GM12878 (cell line): ENCODE measurements around the gene CNPY1. TPM values are rescaled to one million over a fixed set of nuclear protein-coding genes. Genes with fewer than 3 reads are reported as not detected.

Experiments used
- ATAC-seq: fragments of 200-7000 bp; cut with Tn5 transposase; 3 replicates; pipeline ENCODE4 v1.9.1; 2020; ENCODE audit warnings: mild to moderate bottlenecking, moderate library complexity
- BruUV-seq: library from RNA; stranded (reverse); fragments of 400-500 nt; replicated peaks from 2 replicates; lab custom pipeline; 2021; lab: Mats Ljungman, UMichigan
- CTCF ChIA-PET: fragments of 300-600 bp; sonication (Branson Sonifier 250); formaldehyde crosslinking; extraction: SDS; loops from one replicate; lab custom pipeline; 2021; ENCODE audit warnings: inconsistent platforms; lab: Yijun Ruan, JAX
- POLR2A ChIA-PET: fragments of 350-600 bp; formaldehyde crosslinking; extraction: SDS; loops from one replicate; lab custom pipeline; 2021; ENCODE audit warnings: inconsistent platforms; lab: Charles Lee
- RAD21 ChIA-PET: fragments of 300-600 bp; sonication (Branson Sonifier 250); formaldehyde crosslinking; loops from one replicate; lab custom pipeline; 2023; ENCODE audit warnings: antibody characterized with exemption; ENCODE audit not compliant: unreplicated experiment; lab: Charles Lee
- SMC1A ChIA-PET: fragments of 300-600 bp; sonication (Branson Sonifier 250); formaldehyde crosslinking; loops from one replicate; lab custom pipeline; 2023; ENCODE audit not compliant: unreplicated experiment, uncharacterized antibody; lab: Charles Lee
- DNase-seq: peaks from one replicate; pipeline ENCODE4 v3.0.0-alpha.2; 2011; ENCODE audit warnings: low read depth, low spot score
- FAIRE-seq: peaks from 3 replicates; lab custom pipeline; 2011; peaks lifted over from hg19 to GRCh38; lab: Jason Lieb, UNC
- H2AFZ ChIP-seq: 2 replicates; pipeline ENCODE4 v1.6.0; 2011; ENCODE audit warnings: low read depth, low read length, control low read depth; ENCODE audit not compliant: control insufficient read depth
- H3K27ac ChIP-seq: 2 replicates; pipeline ENCODE4 v1.5.1; 2011; ENCODE audit warnings: control low read depth; ENCODE audit not compliant: control insufficient read depth, insufficient read depth
- H3K27me3 ChIP-seq, 2 experiments: replicated peaks in 1 of 2; 2 replicates each; pipeline versions ENCODE4 v1.6.0 to v1.6.1; 2011; ENCODE audit warnings: low read length in 1 of 2; ENCODE audit not compliant: control insufficient read depth in 2 of 2, insufficient read depth in 2 of 2
- H3K36me3 ChIP-seq, 2 experiments: 2 replicates each; pipeline ENCODE4 v1.5.1; 2011; ENCODE audit warnings: low read length in 1 of 2; ENCODE audit not compliant: control insufficient read depth in 2 of 2, insufficient read depth in 2 of 2
- H3K4me1 ChIP-seq: 2 replicates; pipeline ENCODE4 v1.6.1; 2011; ENCODE audit warnings: mild to moderate bottlenecking, low read length, moderate library complexity, mixed read lengths; ENCODE audit not compliant: control insufficient read depth, insufficient read depth
- H3K4me2 ChIP-seq: 2 replicates; pipeline ENCODE4 v1.6.0; 2011; ENCODE audit warnings: control low read depth; ENCODE audit not compliant: control insufficient read depth, insufficient read depth
- H3K4me3 ChIP-seq: fragments of 200-600 bp; sonication (generic); 2 replicates; pipeline ENCODE4 v1.5.1; 2016
- H3K79me2 ChIP-seq: 2 replicates; pipeline ENCODE4 v1.6.0; 2011; ENCODE audit warnings: low read length; ENCODE audit not compliant: control insufficient read depth, insufficient read depth
- H3K9ac ChIP-seq: 2 replicates; pipeline ENCODE4 v1.8.0; 2011; ENCODE audit warnings: low read length, control low read depth, mixed read lengths; ENCODE audit not compliant: control insufficient read depth, insufficient read depth
- H3K9me3 ChIP-seq: replicated peaks from 3 replicates; pipeline ENCODE4 v1.5.1; 2011; ENCODE audit warnings: mild to moderate bottlenecking, low read length; ENCODE audit not compliant: control insufficient read depth, insufficient read depth
- H4K20me1 ChIP-seq: 2 replicates; pipeline ENCODE4 v1.6.0; 2011; ENCODE audit not compliant: control insufficient read depth, insufficient read depth
- ATF7 ChIP-seq: fragments of 450-650 bp; IDR thresholded peaks from 2 replicates; pipeline ENCODE4 v1.6.1; 2016; ENCODE audit warnings: low read depth, mild to moderate bottlenecking
- BRCA1 ChIP-seq: IDR thresholded peaks from 2 replicates; pipeline ENCODE4 v1.6.1; 2011; ENCODE audit warnings: low read depth, low read length, improper control_type of control experiment
- FOS ChIP-seq: IDR thresholded peaks from 3 replicates; pipeline ENCODE4 v1.6.1; 2011; ENCODE audit warnings: borderline replicate concordance; ENCODE audit not compliant: insufficient read length; ENCODE audit errors: extremely low read depth
- IKZF1 ChIP-seq: fragments of 450-650 bp; conservative IDR thresholded peaks from 2 replicates; pipeline ENCODE4 v1.6.1; 2017; ENCODE audit warnings: antibody characterized with exemption, mild to moderate bottlenecking
- KDM1A ChIP-seq: fragments of 200-600 bp; sonication (generic); IDR thresholded peaks from 2 replicates; pipeline ENCODE4 v1.6.1; 2016; ENCODE audit warnings: borderline replicate concordance
- LARP7 ChIP-seq: fragments of 450-650 bp; IDR thresholded peaks from 2 replicates; pipeline ENCODE4 v1.6.1; 2017; ENCODE audit warnings: mild to moderate bottlenecking
- MXI1 ChIP-seq: fragments of 150-350 bp; IDR thresholded peaks from 2 replicates; pipeline ENCODE4 v1.6.1; 2011; ENCODE audit warnings: low read depth, mild to moderate bottlenecking, inconsistent platforms, low read length, improper control_type of control experiment
- PAX5 ChIP-seq: IDR thresholded peaks from 2 replicates; pipeline ENCODE4 v1.6.1; 2011; ENCODE audit warnings: low read depth, low read length, borderline replicate concordance
- PAX8 ChIP-seq: fragments of 450-650 bp; IDR thresholded peaks from 2 replicates; pipeline ENCODE4 v1.6.1; 2017; ENCODE audit warnings: mild to moderate bottlenecking, moderate library complexity
- REST ChIP-seq: IDR thresholded peaks from 2 replicates; pipeline ENCODE4 v1.6.1; 2012; ENCODE audit warnings: mild to moderate bottlenecking, low read depth, low read length
- SREBF1 ChIP-seq: IDR thresholded peaks from 2 replicates; pipeline ENCODE4 v1.6.1; 2012; ENCODE audit warnings: mild to moderate bottlenecking, low read length
- STAT3 ChIP-seq: IDR thresholded peaks from 2 replicates; pipeline ENCODE4 v1.6.1; 2011; ENCODE audit warnings: low read depth, low read length, improper control_type of control experiment
- USF1 ChIP-seq: IDR thresholded peaks from 2 replicates; pipeline ENCODE4 v1.6.1; 2011; ENCODE audit warnings: borderline replicate concordance, low read depth, mild to moderate bottlenecking, moderate library complexity, mixed read lengths, low read length; ENCODE audit not compliant: insufficient read depth; ENCODE audit errors: extremely low read length
- YBX1 ChIP-seq: fragments of 450-650 bp; IDR thresholded peaks from 2 replicates; pipeline ENCODE4 v1.6.1; 2016; ENCODE audit warnings: antibody characterized with exemption
- ZBTB11 ChIP-seq: fragments of 450-650 bp; formaldehyde crosslinking; IDR thresholded peaks from 2 replicates; pipeline ENCODE4 v1.5.0; 2022; ENCODE audit warnings: mild to moderate bottlenecking, missing genetic modification characterization
- ZSCAN29 ChIP-seq: fragments of 450-650 bp; IDR thresholded peaks from 2 replicates; pipeline ENCODE4 v1.6.1; 2017; ENCODE audit warnings: mild to moderate bottlenecking, moderate library complexity
- WGBS: methylation state at CpG from one replicate; pipeline ENCODE4 v1.1.6; 2016; ENCODE audit warnings: low lambda C conversion rate; ENCODE audit not compliant: insufficient replicate concordance, insufficient coverage; ENCODE audit errors: missing lambda C conversion rate; 5-methylcytosine and 5-hydroxymethylcytosine counted together
- in situ Hi-C: fragments of 300-500 bp; cut with MboI; formaldehyde crosslinking; loops from 9 replicates; pipeline ENCODE4 v1.14.3; 2018; ENCODE audit warnings: mixed read lengths
- intact Hi-C: fragments of 100-400 bp; cut with micrococcal nuclease; formaldehyde crosslinking; loops from one replicate; pipeline ENCODE4 v1.14.2; 2022; ENCODE audit not compliant: unreplicated experiment
- polyA plus RNA-seq, 11 experiments: library from polyadenylated mRNA; depleted of rRNA in 4 of 11; unstranded in 6 of 11; stranded (reverse) in 5 of 11; fragments of >200 nt; fragmentation: Nextera tagmentation in 4 of 11; fragmentation: Illumina TruSeq in 1 of 11; extraction: Ambion mirVana in 4 of 11; extraction: Trizol in 1 of 11; gene quantifications; 1 replicate in 1 of 11; 2 replicates in 10 of 11; pipeline versions ENCODE4 v1.2.1 to v1.2.3, GENCODE V29; 2011 to 2016; ENCODE audit warnings: inconsistent platforms in 2 of 11, missing spikeins in 2 of 11, low read depth in 1 of 11
- total RNA-seq, 4 experiments: library from RNA; depleted of rRNA in 3 of 4; stranded (reverse); fragments of >200 nt in 3 of 4; fragmentation: Illumina TruSeq in 1 of 4; extraction: Trizol in 1 of 4; gene quantifications; 2 replicates each; pipeline versions ENCODE4 v1.2.1 to v1.2.3, GENCODE V29; 2013 to 2021

The CNPY1 gene
- total and polyA plus RNA-seq, 10 of the 15 experiments (the other 5 are each of a cell fraction or from before 2014, with no cell fraction given), result not detected

GRCh38 chr7:155550916-155551315 lies 4.6 kb upstream of the CNPY1 start:
- Histone ChIP-seq H3K79me2 (no peaks in the 10 kb centered on the region), H3K27me3 (peaks cover 0 to 1% of the 10 kb centered on the region in 2 experiments; a peak in 3 of 4 replicates), H3K36me3 (no peaks in the 10 kb centered on the region), H3K4me3 (no peak overlapping the region), H3K4me1 (no peaks in the 10 kb centered on the region), H2AFZ (no peak overlapping the region), H3K4me2 (no peak overlapping the region), H4K20me1 (no peaks in the 10 kb centered on the region), H3K9ac (no peak overlapping the region), H3K27ac (no peak overlapping the region), H3K9me3 (no peaks in the 10 kb centered on the region)
- in situ Hi-C loops, result no loop called here
- TF ChIP-seq ATF7, result no peak
- no peak for TF ChIP-seq BRCA1
- TF ChIP-seq FOS, result no peak
- TF ChIP-seq ZSCAN29, result no peak
- TF ChIP-seq LARP7, result no peak
- no peak for TF ChIP-seq KDM1A
- no peak for TF ChIP-seq PAX5
- no peak for TF ChIP-seq REST
- TF ChIP-seq USF1, result no peak
- TF ChIP-seq SREBF1, result no peak
- TF ChIP-seq STAT3, result no peak
- no peak for TF ChIP-seq ZBTB11 (CRISPR knock-in tag)
- TF ChIP-seq PAX8, result no peak
- TF ChIP-seq YBX1, result no peak
- TF ChIP-seq IKZF1, result no peak
- no peak for TF ChIP-seq MXI1
- no peak for DNase-seq
- no peak for ATAC-seq
- intact Hi-C loops, result no loop called here
- WGBS, result 43% methylated on average over 12 of the region's 12 CpGs
- POLR2A ChIA-PET, result no interaction called here
- RAD21 ChIA-PET, result no interaction called here
- FAIRE-seq, result no peak
- CTCF ChIA-PET, result no interaction called here
- no TSS peak for BruUV-seq
- SMC1A ChIA-PET, result no interaction called here
